Stomach (tissue), 9 donors: ENCODE data around the gene SDCCAG8. TPM values are rescaled to one million over a fixed set of nuclear protein-coding genes. Genes with fewer than 3 reads are reported as not detected.

Experiments used
- DNase-seq, 2 donors: peaks; one replicate each; pipeline versions ENCODE4 v3.0.0 to v3.0.0-alpha.2; 2013 to 2019
- H3K27ac ChIP-seq, 5 donors: fragments of 200-600 bp in 4 of 5; sonication (generic) in 4 of 5; one replicate each; pipeline ENCODE4 v1.5.1; 2013 to 2019; ENCODE audit warnings: mild to moderate bottlenecking in 1 of 5, moderate library complexity in 1 of 5
- H3K27me3 ChIP-seq, 3 donors: fragments of 200-600 bp; sonication (generic); one replicate each; pipeline ENCODE4 v1.5.1; 2017 to 2019; ENCODE audit warnings: mixed run types in 1 of 3
- H3K36me3 ChIP-seq, 4 donors: fragments of 200-600 bp; sonication (generic); 1 replicate in 3 of 4; 2 replicates in 1 of 4; pipeline ENCODE4 v1.5.1; 2016 to 2019
- H3K4me1 ChIP-seq, 4 donors: fragments of 200-600 bp; sonication (generic); one replicate each; pipeline ENCODE4 v1.5.1; 2016 to 2019
- H3K4me3 ChIP-seq, 4 donors: fragments of 200-600 bp; sonication (generic) in 3 of 4; one replicate each; pipeline ENCODE4 v1.5.1; 2016 to 2019; ENCODE audit warnings: mild to moderate bottlenecking in 1 of 4
- H3K9me3 ChIP-seq, 4 donors: fragments of 200-600 bp; sonication (generic); one replicate each; pipeline ENCODE4 v1.5.1; 2016 to 2019
- CTCF ChIP-seq, 7 experiments: fragments of 450-650 bp in 4 of 7; fragments of 200-600 bp in 3 of 7; sonication (generic) in 3 of 7; IDR thresholded peaks; one replicate each; pipeline ENCODE4 v1.5.1; 2016 to 2019; ENCODE audit warnings: antibody characterized with exemption in 7 of 7, control low read depth in 2 of 7, mild to moderate bottlenecking in 1 of 7
- EP300 ChIP-seq: sonication (generic); formaldehyde crosslinking; IDR thresholded peaks from one replicate; pipeline ENCODE4 v1.6.1; 2017; ENCODE audit warnings: antibody characterized with exemption
- POLR2A ChIP-seq, 4 donors: fragments of 450-650 bp; IDR thresholded peaks; one replicate each; pipeline ENCODE4 v1.6.1; 2016; ENCODE audit warnings: antibody characterized with exemption in 4 of 4, control low read depth in 2 of 4, mild to moderate bottlenecking in 1 of 4, moderate library complexity in 1 of 4
- POLR2AphosphoS5 ChIP-seq, 3 donors: sonication (generic); formaldehyde crosslinking; IDR thresholded peaks; one replicate each; pipeline ENCODE4 v1.6.1; 2016; ENCODE audit warnings: antibody characterized with exemption in 3 of 3
- WGBS, 5 donors: extraction: QIAGEN DNeasy Blood & Tissue Kit in 3 of 5; methylation state at CpG; one replicate each; pipeline versions ENCODE4 v1.1.5 to v1.1.7; 2013 to 2018; 5-methylcytosine and 5-hydroxymethylcytosine counted together
- intact Hi-C: fragments of 100-400 bp; cut with DNase I; formaldehyde crosslinking; loops from one replicate; pipeline ENCODE4 v1.15.1; 2023; ENCODE audit warnings: low total_unique reads
- polyA plus RNA-seq, 3 donors: library from polyadenylated mRNA; stranded (reverse); fragments of 200-250 nt; gene quantifications; one replicate each; pipeline ENCODE4 v1.2.3, GENCODE V29; 2013
- total RNA-seq, 5 donors: library from RNA; depleted of rRNA; stranded (reverse); fragments of >200 nt; gene quantifications; one replicate each; pipeline versions ENCODE4 v1.1.0 to v1.2.3, GENCODE V29; 2014 to 2016
- donor health status: healthy with polysubstance abuse.
- donor health status: Bipolar disorder and iron deficiency.
- donor health status: healthy.

SDCCAG8 gene
- total and polyA plus RNA-seq, 8 donors, result 16.3 to 184 (median 24.5) TPM

GRCh38 chr1:243422362-243422761, 166.5 kb downstream of the SDCCAG8 start:
- Histone ChIP-seq H3K9me3 (no peaks in the 10 kb centered on the region), H3K27me3 (no peaks in the 10 kb centered on the region), H3K4me1 (peaks cover 0 to 22% (median 11%) of the 10 kb centered on the region in 4 donors), H3K36me3 (peaks cover 0 to 23% (median 15%) of the 10 kb centered on the region in 4 donors), H3K27ac (no peak overlapping the region), H3K4me3 (no peak overlapping the region)
- intact Hi-C loops, result no loop called here
- 76 to 89% (median 78%) methylated on average over 2 of the region's 2 CpGs for WGBS, 5 donors
- TF ChIP-seq CTCF (IDR thresholded peaks at IDR 0.05) (no peak), EP300 (no peak), POLR2AphosphoS5 (IDR thresholded peaks at IDR 0.05) (no peak), POLR2A (IDR thresholded peaks at IDR 0.05) (no peak)
- DNase-seq, result no peak

DNA sequence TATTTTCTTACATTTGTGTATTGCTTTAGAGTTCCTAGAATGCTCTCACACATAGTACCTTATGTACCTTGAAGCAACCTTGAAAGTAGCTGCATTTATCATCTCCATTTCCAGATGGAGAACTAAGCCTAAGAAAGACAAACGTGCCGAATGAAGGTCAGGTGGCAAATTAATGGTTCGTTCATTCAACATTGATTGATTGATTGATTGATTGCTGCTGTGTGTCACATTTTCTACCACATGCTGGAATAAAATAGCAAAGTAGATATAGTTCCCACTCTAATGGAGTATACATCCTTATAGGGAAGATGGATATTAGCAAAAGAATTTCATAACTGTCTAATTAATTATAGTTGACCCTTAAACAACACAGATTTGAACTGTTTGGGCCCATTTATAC, 172.2 kb downstream of the SDCCAG8 start:
- Histone ChIP-seq H3K27ac (no peak overlapping the region), H3K36me3 (peaks cover 0 to 40% (median 33%) of the 10 kb centered on the region in 4 donors), H3K4me1 (no peaks in the 10 kb centered on the region), H3K27me3 (no peaks in the 10 kb centered on the region), H3K4me3 (no peak overlapping the region), H3K9me3 (no peaks in the 10 kb centered on the region)
- intact Hi-C loops, result no loop called here
- TF ChIP-seq CTCF (IDR thresholded peaks at IDR 0.05) (no peak), EP300 (no peak), POLR2AphosphoS5 (IDR thresholded peaks at IDR 0.05) (no peak), POLR2A (IDR thresholded peaks at IDR 0.05) (no peak)
- no peak for DNase-seq
- 92 to 97% (median 94%) methylated on average over 3 of the region's 3 CpGs for WGBS, 5 donors

GRCh38 chr1:243428617-243429342, 172.9 kb downstream of the SDCCAG8 start:
- 93 to 95% (median 94%) methylated on average over 9 of the region's 9 CpGs for WGBS, 5 donors
- Histone ChIP-seq H3K4me1 (peaks cover 0 to 3% (median 1%) of the 10 kb centered on the region in 4 donors), H3K27me3 (no peaks in the 10 kb centered on the region), H3K9me3 (no peaks in the 10 kb centered on the region), H3K27ac (no peak overlapping the region), H3K36me3 (peaks cover 0 to 40% (median 33%) of the 10 kb centered on the region in 4 donors), H3K4me3 (no peak overlapping the region)
- TF ChIP-seq EP300 (no peak), POLR2A (IDR thresholded peaks at IDR 0.05) (no peak), POLR2AphosphoS5 (IDR thresholded peaks at IDR 0.05) (no peak), CTCF (IDR thresholded peaks at IDR 0.05) (no peak)
- intact Hi-C loops, result no loop called here
- DNase-seq, result no peak

DNA sequence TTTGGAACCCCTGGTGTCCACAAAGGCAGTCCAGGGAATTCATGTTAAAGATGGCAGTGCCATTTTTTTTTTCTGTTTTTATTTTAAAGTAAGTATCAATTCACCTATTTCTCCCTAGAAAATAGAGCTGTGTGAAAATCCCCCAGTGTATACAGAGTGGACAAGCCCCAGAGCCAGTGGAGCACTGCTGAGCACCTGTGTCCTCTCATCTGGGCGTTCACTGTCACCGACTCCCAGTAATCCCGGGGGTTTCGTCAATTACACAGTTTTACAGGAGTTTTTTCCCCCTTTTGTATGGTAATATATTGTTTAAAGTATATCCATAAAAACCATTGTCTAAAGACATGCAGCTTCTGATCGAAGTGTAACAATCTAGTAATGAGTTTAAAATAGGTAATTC, 175.8 kb downstream of the SDCCAG8 start:
- WGBS, 5 donors, result 84 to 100% (median 97%) methylated on average over 5 of the region's 5 CpGs
- intact Hi-C loops, result no loop called here
- H3K27me3 ChIP-seq, result no peaks in the 10 kb centered on the region

More for the DNA sequence above, 175.8 kb downstream of the SDCCAG8 start:
- TF ChIP-seq POLR2A (IDR thresholded peaks at IDR 0.05) (no peak), CTCF (IDR thresholded peaks at IDR 0.05) (no peak), POLR2AphosphoS5 (IDR thresholded peaks at IDR 0.05) (no peak), EP300 (no peak)
- no peak overlapping the region for H3K4me3 ChIP-seq
- H3K4me1 ChIP-seq, result peaks cover 0 to 6% (median 3%) of the 10 kb centered on the region in 4 donors
- no peaks in the 10 kb centered on the region for H3K9me3 ChIP-seq
- H3K27ac ChIP-seq, result no peak overlapping the region
- DNase-seq, result no peak
- H3K36me3 ChIP-seq, result peaks cover 0 to 36% (median 28%) of the 10 kb centered on the region in 4 donors
